HepG2 (cell line): ENCODE results near the gene KMT5C. TPM values are rescaled to one million over a fixed set of nuclear protein-coding genes. Genes with fewer than 3 reads are reported as not detected.

Source experiments
- ATF2 ChIP-seq: sonication (generic); formaldehyde crosslinking; IDR thresholded peaks from 2 replicates; pipeline ENCODE4 v1.4.0; 2020; ENCODE audit warnings: missing genetic modification reagents
- DNMT3B ChIP-seq: conservative IDR thresholded peaks from 2 replicates; pipeline ENCODE4 v1.6.1; 2016; ENCODE audit warnings: missing biosample characterization, control low read depth
- ELK4 ChIP-seq: sonication (generic); formaldehyde crosslinking; IDR thresholded peaks from 2 replicates; pipeline ENCODE4 v1.9.0; 2021; ENCODE audit warnings: missing genetic modification reagents, borderline replicate concordance
- FOXA1 ChIP-seq, 2 experiments: fragments of 450-650 bp in 1 of 2; sonication (generic) in 1 of 2; formaldehyde crosslinking in 1 of 2; IDR thresholded peaks; 2 replicates each; pipeline versions ENCODE4 v1.4.0 to v1.6.1; 2016 to 2020; ENCODE audit warnings: missing genetic modification reagents in 1 of 2
- FOXK2 ChIP-seq: fragments of 450-650 bp; IDR thresholded peaks from 2 replicates; pipeline ENCODE4 v1.6.1; 2016
- MAFK ChIP-seq, 2 experiments: IDR thresholded peaks in 1 of 2; conservative IDR thresholded peaks in 1 of 2; 2 replicates each; pipeline ENCODE4 v1.6.1; 2011; ENCODE audit warnings: improper control_type of control experiment in 2 of 2, low read length in 2 of 2
- MLX ChIP-seq: IDR thresholded peaks from 2 replicates; pipeline ENCODE4 v1.6.1; 2016
- NAIF1 ChIP-seq: sonication (generic); formaldehyde crosslinking; IDR thresholded peaks from 2 replicates; pipeline ENCODE4 v1.5.0; 2020; ENCODE audit warnings: mild to moderate bottlenecking, missing genetic modification reagents, borderline replicate concordance
- NFYB ChIP-seq: sonication (generic); formaldehyde crosslinking; IDR thresholded peaks from 2 replicates; pipeline ENCODE4 v1.4.0; 2020; ENCODE audit warnings: missing genetic modification reagents
- NR2F6 ChIP-seq, 2 experiments: IDR thresholded peaks; 2 replicates each; pipeline ENCODE4 v1.6.1; 2016; ENCODE audit warnings: antibody characterized with exemption in 1 of 2, mild to moderate bottlenecking in 1 of 2
- PBX3 ChIP-seq: sonication (generic); formaldehyde crosslinking; IDR thresholded peaks from 2 replicates; pipeline ENCODE4 v1.8.1; 2023; ENCODE audit warnings: missing genetic modification reagents, inconsistent platforms, borderline replicate concordance
- RFX3 ChIP-seq: IDR thresholded peaks from 2 replicates; pipeline ENCODE4 v1.6.1; 2016; ENCODE audit warnings: missing biosample characterization, missing genetic modification reagents
- TP53 ChIP-seq: sonication (generic); formaldehyde crosslinking; conservative IDR thresholded peaks from 2 replicates; pipeline ENCODE4 v1.4.0; 2020; ENCODE audit warnings: missing genetic modification reagents
- ZNF12 ChIP-seq: sonication (generic); formaldehyde crosslinking; IDR thresholded peaks from 2 replicates; pipeline ENCODE4 v1.5.0; 2020; ENCODE audit warnings: missing genetic modification reagents
- ZNF17 ChIP-seq: sonication (generic); formaldehyde crosslinking; IDR thresholded peaks from 2 replicates; pipeline ENCODE4 v1.5.0; 2020; ENCODE audit warnings: mild to moderate bottlenecking, missing genetic modification reagents
- ZNF414 ChIP-seq: sonication (generic); formaldehyde crosslinking; IDR thresholded peaks from 2 replicates; pipeline ENCODE4 v1.5.0; 2020; ENCODE audit warnings: missing genetic modification reagents
- polyA plus RNA-seq, 8 experiments: library from polyadenylated mRNA; depleted of rRNA in 3 of 8; stranded (reverse) in 7 of 8; unstranded in 1 of 8; fragments of >200 nt; fragmentation: Illumina TruSeq in 4 of 8; extraction: Trizol in 4 of 8; gene quantifications; 2 replicates each; pipeline versions ENCODE4 v1.2.1 to v1.2.3, GENCODE V29; 2011 to 2016; ENCODE audit warnings: low read depth in 4 of 8, missing spikeins in 1 of 8, mixed read lengths in 1 of 8; ENCODE audit not compliant: insufficient read depth in 1 of 8
- total RNA-seq, 5 experiments: library from RNA; depleted of rRNA; stranded (reverse); fragments of >200 nt; fragmentation: Illumina TruSeq; extraction: Trizol; gene quantifications; 2 replicates each; pipeline ENCODE4 v1.2.3, GENCODE V29; 2016; ENCODE audit warnings: low read depth in 1 of 5

The KMT5C gene
- total and polyA plus RNA-seq, 2 of the 13 experiments (the other 11 are each of a cell fraction or from before 2014, with no cell fraction given): 5.5 to 9.0 TPM

- TF ChIP-seq MLX (no peak), NAIF1 (CRISPR knock-in tag) (no peak), FOXA1 (IDR thresholded peaks at IDR 0.05) (no peak), FOXA1 (CRISPR knock-in tag; IDR thresholded peaks at IDR 0.05) (no peak), ZNF17 (CRISPR knock-in tag) (no peak), NR2F6 (IDR thresholded peaks at IDR 0.05) (no peak), NR2F6 (CRISPR knock-in tag; IDR thresholded peaks at IDR 0.05) (no peak), ZNF12 (no peak), RFX3 (no peak), ZNF414 (CRISPR knock-in tag) (no peak), DNMT3B (CRISPR knock-in tag) (no peak), PBX3 (no peak), ELK4 (CRISPR knock-in tag) (no peak), ATF2 (no peak), NFYB (CRISPR knock-in tag) (no peak), TP53 (CRISPR knock-in tag) (no peak), FOXK2 (no peak), MAFK (conservative IDR thresholded peaks at IDR 0.05 in 1 of 2, IDR thresholded peaks at IDR 0.05 in 1 of 2; ENCODE audit: low read length in 2 of 2) (no peak)
These were observed 6.4 kb downstream of the KMT5C start (continued) for GRCh38 chr19:55345818-55346724.
